LoVo (cell line): Measurements from ENCODE around the gene ZCWPW2.
A peak's percentile ranks its signal among the peaks of the same experiment; 100 is the strongest.

Experiments used
- DNase-seq: peaks from one replicate; pipeline ENCODE4 v3.0.0-alpha.2; 2016; ENCODE audit warnings: low spot score

The ZCWPW2 gene

GRCh38 chr3:28376424-28376823 lies 27.9 kb downstream of the ZCWPW2 start:
- DNase-seq, result no peak

GRCh38 chr3:28386049-28386448 lies 37.5 kb downstream of the ZCWPW2 start:
- no peak for DNase-seq

DNA sequence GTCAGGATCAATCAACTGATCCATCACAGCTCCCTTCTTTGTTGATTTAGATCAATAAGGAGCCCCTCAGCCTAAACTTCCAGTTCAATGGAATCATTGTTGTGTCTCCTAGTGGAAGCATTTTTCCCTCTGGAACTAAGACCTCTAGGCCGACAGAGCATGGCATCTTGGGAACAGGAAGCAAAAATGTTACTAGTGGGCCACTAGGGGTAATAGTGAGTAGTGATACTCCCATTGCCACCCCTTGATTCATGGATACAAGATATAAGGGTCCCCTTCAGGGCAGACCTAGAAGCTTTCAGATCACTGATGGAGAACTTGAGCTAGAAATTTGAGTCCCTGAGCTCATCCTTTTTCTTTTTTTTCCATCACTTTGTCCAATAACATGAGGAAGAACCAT lies 40.5 kb downstream of the ZCWPW2 start:
- DNase-seq, result no peak

- DNase-seq, result no peak
These were observed 50.7 kb downstream of the ZCWPW2 start for GRCh38 chr3:28399206-28399605.

GRCh38 chr3:28406241-28406640 lies 57.7 kb downstream of the ZCWPW2 start:
- DNase-seq, result no peak

GRCh38 chr3:28449398-28449797 lies 100.9 kb downstream of the ZCWPW2 start:
- DNase-seq, result no peak

DNA sequence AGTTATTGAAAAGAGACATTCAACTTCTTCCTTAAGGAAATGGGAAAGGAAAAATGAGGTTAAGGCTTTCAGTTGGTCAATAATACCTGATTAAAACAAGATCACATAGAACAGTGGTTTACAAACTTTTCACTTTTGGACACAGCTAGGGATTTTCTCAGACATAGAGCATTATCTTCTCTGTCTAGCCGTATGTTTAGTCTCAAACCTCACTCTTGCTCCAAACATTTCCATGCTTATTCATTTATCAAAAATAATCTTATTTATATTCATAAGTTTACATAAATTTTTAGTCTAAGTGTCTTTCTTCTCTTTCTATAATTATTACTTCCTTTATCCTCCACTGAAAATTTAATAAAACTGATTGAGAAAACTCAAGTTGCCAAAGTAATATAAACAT lies 114.3 kb downstream of the ZCWPW2 start:
- no peak for DNase-seq

GRCh38 chr3:28467414-28467813 lies 118.9 kb downstream of the ZCWPW2 start:
- no peak for DNase-seq

GRCh38 chr3:28476194-28476593 lies 127.7 kb downstream of the ZCWPW2 start:
- DNase-seq, result peak; percentile 43

GRCh38 chr3:28476764-28477163 lies 128.2 kb downstream of the ZCWPW2 start:
- no peak for DNase-seq

DNA sequence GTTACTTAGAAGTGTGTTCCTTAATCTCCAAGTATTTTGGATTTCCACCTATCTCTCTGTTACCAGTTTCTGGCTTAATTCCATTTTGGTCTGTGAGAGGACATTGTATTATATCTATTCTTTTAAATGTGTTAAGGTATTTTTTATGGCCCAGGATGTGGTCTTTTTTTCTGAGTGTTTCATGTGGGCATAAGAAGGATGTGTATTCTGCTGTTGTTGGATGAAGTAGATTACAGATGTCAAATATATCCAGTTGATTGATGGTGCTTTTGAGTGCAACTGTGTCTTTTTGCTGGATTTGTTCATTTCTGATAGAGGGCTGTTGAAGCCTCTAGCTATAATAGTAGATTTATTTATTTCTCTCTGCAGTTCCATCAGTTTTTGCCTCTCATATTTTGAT lies 136.6 kb downstream of the ZCWPW2 start:
- DNase-seq, result no peak

DNA sequence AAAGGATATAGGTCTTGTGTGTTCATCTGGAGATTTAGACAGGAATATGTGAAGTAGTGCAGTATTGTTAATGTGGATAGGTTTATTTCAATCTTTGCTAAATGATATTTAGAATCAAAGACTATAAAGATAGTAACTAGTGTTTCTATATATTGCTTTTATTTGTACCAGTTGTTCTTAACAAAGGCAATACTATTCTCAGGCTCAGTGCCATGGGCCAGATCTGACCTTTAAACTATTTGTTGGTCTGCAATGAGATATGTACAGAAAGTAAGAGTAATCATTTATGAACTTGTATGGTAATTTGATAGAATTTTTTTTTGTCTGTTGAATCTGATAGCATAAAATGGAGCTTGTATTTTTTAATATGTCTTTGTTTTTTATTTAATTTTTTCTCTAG lies 146.8 kb downstream of the ZCWPW2 start:
- DNase-seq, result no peak

- DNase-seq, result no peak
These were observed 153.9 kb downstream of the ZCWPW2 start for GRCh38 chr3:28502397-28502937.

DNA sequence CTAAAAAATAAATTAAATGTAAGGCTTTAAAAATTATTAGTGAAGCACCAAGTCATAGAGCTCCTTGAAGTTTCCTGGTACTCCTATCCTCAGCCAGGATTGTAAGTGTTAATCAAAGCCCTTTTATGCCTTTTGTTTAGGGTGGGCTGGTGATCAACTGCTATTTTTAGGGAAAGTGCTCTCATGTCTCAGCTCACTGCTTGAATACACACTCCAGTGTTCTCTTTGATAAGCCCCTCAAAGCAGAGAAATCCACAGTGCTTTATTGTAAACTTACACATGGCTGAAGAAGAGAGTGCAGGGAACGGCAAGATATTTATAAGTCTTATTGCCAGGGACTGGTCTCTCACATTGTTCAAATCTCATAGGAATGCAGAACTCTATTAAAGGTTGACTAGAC lies 156.5 kb downstream of the ZCWPW2 start:
- no peak for DNase-seq

GRCh38 chr3:28521663-28522062 lies 173.1 kb downstream of the ZCWPW2 start:
- no peak for DNase-seq

GRCh38 chr3:28542351-28542750 lies 193.8 kb downstream of the ZCWPW2 start:
- DNase-seq, result no peak

- no peak for DNase-seq
These were observed 195.7 kb downstream of the ZCWPW2 start for GRCh38 chr3:28544236-28544635.

DNA sequence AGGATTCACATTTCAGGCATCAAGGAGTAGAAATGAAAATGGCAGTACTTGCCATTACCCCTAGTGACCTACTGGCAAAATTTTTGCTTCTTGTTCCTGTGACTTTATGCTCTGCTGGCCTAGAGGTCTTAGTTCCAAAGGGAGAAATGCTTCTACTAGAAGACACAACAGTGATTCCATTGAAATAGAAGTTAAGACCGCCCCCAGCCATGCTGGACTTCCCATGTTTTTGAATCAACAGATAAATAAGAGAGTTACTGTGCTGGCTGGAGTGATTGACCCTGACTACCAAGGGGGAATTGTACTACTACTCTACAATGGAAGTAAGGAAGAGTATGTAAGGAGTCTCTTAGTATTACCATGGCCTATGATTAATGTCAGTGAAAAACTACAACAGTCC lies 196.3 kb downstream of the ZCWPW2 start:
- DNase-seq, result no peak

GRCh38 chr3:28547677-28548076 lies 199.2 kb downstream of the ZCWPW2 start:
- no peak for DNase-seq

DNA sequence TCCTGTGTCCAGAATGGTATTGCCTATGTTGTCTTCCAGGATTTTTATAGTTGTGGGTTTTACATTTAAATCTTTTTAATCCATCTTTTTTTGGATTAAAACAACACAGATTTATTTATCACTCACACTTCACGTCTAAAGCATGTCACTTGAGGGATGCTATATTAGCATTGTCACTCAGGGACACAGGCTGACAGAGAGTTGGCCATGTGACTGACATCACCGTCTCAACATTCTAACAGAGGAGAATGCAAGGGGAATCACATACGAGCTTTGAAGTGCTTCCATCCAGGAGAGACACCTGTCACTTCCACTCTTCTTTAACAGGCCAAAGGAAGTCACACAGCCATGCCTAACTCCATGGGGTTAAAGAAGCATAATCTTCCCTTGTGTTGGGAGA lies 204.7 kb downstream of the ZCWPW2 start:
- DNase-seq, result no peak

DNA sequence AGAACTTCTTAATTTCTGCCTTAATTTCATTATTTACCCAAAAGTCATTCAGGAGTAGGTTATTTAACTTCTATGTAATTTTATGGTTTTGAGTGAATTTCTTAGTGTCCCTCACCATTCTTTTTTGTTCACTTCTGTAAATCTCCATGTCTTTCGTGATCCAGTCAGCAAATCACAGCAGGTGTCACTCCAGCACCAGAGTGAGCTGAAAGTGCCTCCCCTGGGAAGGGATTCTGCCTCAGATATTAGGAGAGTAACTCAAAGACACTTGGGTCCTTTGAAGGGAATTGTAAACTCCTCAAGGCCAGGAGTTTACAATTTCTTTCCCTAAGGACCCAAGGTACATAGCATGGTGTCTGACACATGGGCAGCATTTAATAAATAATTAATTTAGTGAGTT lies 207.7 kb downstream of the ZCWPW2 start:
- no peak for DNase-seq

- DNase-seq, result no peak
These were observed 215.7 kb downstream of the ZCWPW2 start for GRCh38 chr3:28564211-28564610.

- DNase-seq, result no peak
These were observed 220.8 kb downstream of the ZCWPW2 start for GRCh38 chr3:28569357-28569756.

- DNase-seq, result no peak
These were observed 225.5 kb downstream of the ZCWPW2 start for GRCh38 chr3:28574036-28574435.
